Measurements from ENCODE around the gene GPR27.

Gene GPR27, protein sequence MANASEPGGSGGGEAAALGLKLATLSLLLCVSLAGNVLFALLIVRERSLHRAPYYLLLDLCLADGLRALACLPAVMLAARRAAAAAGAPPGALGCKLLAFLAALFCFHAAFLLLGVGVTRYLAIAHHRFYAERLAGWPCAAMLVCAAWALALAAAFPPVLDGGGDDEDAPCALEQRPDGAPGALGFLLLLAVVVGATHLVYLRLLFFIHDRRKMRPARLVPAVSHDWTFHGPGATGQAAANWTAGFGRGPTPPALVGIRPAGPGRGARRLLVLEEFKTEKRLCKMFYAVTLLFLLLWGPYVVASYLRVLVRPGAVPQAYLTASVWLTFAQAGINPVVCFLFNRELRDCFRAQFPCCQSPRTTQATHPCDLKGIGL

DNA sequence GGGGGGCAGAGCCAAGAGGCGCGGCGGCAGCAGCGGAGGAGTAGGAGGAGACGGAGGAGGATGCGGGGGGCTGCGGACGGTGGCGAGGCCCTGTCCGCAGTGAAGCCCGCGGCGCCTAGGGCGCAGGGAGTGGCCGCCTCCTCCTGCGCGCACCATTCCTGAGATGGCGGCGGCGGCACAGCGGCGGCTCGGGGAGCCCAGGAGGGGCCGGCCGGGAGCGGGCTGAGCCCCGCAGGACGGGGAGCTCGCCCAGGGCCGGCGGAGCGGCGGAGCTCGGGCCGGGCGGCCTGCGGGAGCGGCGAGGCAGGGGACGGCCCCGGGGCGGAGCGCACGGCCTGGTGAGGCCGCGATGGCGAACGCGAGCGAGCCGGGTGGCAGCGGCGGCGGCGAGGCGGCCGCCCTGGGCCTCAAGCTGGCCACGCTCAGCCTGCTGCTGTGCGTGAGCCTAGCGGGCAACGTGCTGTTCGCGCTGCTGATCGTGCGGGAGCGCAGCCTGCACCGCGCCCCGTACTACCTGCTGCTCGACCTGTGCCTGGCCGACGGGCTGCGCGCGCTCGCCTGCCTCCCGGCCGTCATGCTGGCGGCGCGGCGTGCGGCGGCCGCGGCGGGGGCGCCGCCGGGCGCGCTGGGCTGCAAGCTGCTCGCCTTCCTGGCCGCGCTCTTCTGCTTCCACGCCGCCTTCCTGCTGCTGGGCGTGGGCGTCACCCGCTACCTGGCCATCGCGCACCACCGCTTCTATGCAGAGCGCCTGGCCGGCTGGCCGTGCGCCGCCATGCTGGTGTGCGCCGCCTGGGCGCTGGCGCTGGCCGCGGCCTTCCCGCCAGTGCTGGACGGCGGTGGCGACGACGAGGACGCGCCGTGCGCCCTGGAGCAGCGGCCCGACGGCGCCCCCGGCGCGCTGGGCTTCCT, at the start of gene GPR27:
GPR27 (plus strand) TSS at position 155 of the 909 bp plus-strand sequence; CDS start at position 350, 195 bp downstream.
- DNase-seq: peak; percentile 84

GRCh38 chr3:71704915-71705314, 48.7 kb upstream of the GPR27 start:
- no peak for DNase-seq

DNA sequence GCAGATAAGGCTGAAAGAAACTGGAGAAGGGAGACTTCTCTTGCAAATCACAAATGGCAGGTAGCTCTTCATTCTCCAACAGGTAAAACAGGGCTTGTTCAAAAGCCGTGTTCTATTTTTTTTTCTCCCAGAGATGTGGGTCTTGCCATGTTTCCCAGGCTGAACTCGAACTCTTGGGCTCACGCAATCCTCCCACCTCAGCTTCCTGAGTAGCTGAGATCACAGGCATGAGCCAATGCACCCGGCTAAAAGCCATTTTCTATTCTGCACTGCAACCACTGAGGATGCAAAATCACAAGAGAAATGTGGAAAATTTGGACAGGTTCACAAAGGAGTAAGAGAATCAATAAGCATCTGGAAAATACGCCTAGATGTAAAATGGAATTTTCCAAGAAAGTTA, 48.0 kb upstream of the GPR27 start:
- DNase-seq: no peak

DNA sequence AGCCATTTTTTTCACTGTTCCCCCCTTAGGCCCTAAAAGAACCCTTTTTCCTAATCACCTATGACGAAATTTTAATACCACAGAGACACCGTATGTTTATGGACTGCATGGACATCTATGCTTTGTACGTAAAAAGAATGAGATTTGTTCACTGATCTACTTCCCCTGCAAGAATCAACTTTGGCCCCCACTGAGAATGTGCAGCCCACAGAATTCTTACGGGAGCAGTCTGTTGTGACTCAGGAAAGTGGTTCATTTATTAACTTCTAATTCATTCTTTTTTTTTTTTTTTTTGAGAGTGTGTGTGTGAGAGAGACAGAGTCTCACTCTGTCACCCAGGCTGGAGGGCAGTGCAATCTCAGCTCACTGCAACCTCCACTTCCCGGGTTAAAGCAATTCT, 46.1 kb upstream of the GPR27 start:
- DNase-seq: no peak

DNA sequence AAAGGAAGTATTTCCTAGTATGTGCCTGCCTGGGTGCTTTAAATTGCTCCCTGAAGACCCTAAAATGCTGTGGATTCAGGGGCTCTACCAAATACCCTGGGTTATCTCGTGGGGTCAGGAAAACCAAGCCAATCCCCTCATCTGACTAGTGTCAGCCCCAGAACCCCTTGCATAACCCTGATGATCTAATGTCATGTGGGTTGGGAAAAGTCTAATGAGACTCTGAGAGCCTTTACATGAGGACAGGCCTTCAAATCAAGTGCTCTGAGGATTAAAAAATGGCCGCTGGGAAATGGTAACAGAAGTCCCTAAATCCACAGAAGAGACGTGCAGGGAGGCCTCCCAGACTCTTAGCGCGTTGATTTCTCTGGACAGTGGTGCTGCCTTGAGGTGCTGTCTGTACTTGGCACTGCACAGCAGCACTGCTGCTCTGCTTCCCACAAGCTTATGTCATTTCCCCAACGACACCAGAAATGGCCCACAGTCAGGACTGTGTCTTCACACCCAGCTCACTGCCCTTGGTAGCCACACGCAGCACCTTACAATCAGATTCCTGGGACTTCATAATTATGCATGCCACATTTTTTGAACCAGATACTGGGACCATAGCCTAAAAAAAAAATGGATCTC, 45.1 kb upstream of the GPR27 start:
- DNase-seq: no peak

DNA sequence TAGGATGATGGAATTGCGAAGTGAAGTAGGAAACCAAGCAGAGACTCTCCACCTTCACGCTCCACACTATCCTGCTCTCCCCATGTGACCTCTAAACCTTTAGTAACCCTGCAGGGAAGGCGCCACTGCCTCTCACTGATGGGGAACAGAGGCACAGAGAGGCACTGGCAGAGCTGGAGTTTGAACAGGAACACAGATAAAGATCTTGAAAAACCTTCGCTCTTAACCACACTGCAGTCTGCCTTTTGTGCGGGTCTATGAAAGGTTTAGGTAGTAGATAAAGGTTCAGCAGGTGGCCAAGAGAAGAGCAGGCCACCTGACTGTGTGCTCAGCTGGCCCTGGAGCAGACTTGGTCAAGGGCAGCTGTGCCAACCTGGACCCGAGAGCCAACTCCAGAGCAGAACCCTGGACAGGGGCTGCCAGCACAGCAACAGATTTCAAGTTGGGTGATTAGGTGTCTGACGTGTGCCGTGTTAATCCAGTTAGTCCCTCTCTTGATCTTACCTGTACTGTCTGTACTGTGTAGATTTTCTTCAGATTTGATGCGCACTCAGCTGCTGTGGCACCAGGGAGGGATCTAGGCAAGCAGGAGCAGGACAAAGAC, 43.6 kb upstream of the GPR27 start:
- DNase-seq: no peak

DNA sequence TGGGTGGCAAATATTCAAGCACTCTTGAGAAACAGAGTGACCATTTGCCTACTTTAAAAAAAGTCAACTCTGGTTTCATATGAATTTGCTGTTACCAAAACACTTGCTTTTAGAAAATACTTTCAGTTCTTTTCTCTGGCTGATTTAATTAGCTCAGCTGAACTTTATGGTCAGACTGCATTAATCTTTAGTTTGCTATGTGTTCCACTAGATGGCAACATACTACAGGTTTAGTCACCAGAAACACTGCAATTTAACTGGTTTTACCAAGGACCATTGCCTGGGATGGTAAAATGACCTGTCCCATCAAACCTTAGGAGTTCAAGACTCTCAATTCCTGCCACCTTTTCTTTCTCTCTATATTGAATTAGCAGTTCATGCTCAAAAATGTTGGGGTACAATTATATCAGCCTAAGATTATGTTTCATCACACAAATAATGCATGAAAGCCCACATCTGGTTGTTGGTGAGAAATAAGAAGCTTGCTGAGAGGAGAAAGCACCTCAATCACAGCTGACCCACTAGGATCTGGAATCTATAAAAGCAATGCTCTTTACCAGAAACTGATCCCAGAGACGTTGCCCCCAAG, 42.7 kb upstream of the GPR27 start:
- DNase-seq: peak; percentile 45

DNA sequence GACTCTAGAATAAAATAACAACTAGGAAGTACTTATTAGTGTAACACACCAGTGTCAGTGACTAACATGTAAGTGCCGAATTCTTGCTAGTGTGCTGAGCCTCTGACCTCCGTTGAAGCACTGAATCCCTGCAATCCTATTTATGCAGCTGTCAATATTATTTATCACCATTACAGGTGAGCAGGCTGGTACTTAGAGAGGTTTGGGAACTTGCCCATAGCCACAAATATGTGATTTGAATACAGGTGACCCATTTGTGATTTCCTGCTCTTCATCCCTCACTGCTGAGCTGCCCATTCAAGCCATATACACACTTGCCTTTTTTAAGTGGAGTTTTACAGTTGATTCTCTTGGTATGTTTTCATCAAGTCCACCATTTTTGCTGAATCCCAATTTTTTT, 40.6 kb upstream of the GPR27 start:
- no peak for DNase-seq

GRCh38 chr3:71714595-71714994, 39.1 kb upstream of the GPR27 start:
- no peak for DNase-seq

- no peak for DNase-seq
Measured at GRCh38 chr3:71718072-71718471, 35.6 kb upstream of the GPR27 start.

DNA sequence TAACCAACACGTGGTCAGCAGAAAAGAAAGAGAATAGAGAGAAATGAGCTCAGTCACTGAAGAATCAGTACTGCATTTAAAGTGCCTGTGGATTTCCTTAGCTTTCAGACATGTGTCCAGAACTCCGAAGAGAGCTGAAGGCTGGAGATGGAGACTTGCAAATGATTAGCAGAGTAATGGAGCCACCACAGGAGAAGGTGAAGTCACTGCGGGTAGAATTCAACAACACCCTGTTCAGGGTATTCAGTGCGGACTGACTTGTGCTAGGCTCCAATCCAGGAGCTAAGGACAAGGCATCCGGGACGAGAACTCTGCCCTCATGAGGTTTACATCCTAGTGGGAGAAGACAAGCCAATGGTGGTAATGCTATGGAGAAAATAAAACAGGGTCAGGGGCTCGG, 32.7 kb upstream of the GPR27 start:
- no peak for DNase-seq

- no peak for DNase-seq
Measured at GRCh38 chr3:71721651-71722157, 32.0 kb upstream of the GPR27 start.

- DNase-seq: no peak
Measured at GRCh38 chr3:71722693-71723092, 31.0 kb upstream of the GPR27 start.

GRCh38 chr3:71723452-71724170, 30.0 kb upstream of the GPR27 start:
- DNase-seq: no peak

DNA sequence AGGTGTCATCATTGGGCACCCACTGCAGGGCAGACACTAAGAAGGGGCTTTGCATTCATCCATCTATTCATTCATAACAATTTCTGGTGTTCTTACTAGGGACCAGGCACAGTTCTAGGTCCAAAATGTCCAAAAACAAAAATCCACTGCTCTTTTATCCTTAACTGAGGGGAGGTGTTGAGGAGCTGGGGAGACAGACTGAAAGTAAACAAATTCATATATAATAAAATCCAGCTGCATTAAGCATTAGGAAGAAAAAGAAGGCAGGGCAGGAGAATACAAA, 29.5 kb upstream of the GPR27 start:
- no peak for DNase-seq

DNA sequence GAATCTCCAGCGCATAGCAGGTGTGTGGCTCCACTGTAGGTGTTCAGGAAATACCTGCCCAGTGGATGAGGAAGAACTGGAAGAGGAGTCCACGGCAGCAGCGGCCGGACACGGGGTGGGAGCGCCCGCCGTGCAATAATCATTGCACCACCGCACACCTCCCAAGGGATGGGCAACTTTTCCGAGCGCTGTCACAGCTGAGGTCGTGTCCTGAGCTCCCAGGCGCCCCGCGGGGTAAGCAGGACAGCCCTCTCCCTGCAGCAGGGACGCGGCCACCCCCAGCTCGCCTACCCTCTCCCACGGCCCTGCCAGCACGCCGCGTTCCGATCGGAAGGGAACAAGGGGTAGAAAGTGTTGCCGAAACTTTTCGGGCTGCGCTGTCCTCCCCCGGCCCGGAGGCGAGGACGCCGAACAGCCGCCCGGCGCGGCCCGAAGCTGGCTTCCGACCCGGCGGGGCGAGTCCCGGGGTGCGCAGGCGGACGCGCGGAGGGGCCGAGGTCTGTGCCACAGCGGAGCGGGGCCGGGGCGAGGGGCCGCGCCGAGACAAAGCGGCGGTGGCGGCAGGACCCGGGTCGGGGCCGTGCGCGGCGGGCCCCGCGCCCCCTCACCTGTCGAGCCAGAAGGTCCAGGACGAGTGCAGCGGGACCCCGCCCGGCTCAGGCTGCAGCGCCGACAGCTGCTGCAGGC, 28.9 kb upstream of the GPR27 start:
- peak; percentile 79 for DNase-seq

- DNase-seq: peak; percentile 85
Measured at GRCh38 chr3:71725271-71725991, 28.2 kb upstream of the GPR27 start, which contains the start of gene EIF4E3. Gene EIF4E3 (minus strand): TSS chr3:71725402. CDS start chr3:71725367, 35 bp downstream.

DNA sequence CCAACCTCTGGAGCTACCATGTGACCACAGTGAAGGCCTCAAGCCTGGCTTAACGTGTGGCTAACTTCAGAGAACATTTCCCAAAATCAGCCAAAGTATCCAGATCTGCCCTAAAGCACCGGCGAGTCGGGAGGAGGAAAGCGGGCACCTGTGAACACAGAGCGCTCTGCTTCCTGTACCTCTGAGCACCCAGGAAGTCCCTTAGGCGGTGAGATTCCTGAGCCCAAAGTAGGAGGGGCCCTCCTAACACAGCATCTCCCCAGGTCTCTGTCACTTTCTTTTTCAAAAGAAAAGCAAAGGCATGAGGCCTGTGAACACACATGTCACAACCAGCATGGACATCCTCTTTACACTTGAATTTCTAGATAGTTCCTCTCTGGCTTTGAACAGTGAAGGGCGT, 27.5 kb upstream of the GPR27 start:
- no peak for DNase-seq

- peak; percentile 62 for DNase-seq
Measured at GRCh38 chr3:71728632-71729342, 24.9 kb upstream of the GPR27 start.

GRCh38 chr3:71732637-71733036, 21.0 kb upstream of the GPR27 start:
- no peak for DNase-seq

All from retina (tissue), 1 donor.